Head of caudate nucleus (tissue), 42 donors: Measurements from ENCODE around the gene POU6F2.
"Not testable (repeated sequence)": the region's sequence is repeated elsewhere in the genome, so short reads cannot be mapped to it uniquely, and the experiment has no call there.

Experiments used
- DNase-seq, 42 donors: peaks; one replicate each; pipeline versions ENCODE4 v3.0.0 to v3.0.0-alpha.2; 2020 to 2021; ENCODE audit warnings: mixed read lengths in 7 of 42
- intact Hi-C: fragments of 100-400 bp; cut with DNase I; formaldehyde crosslinking; loops from one replicate; pipeline ENCODE4 v1.15.0; 2022

Gene POU6F2

GRCh38 chr7:38977685-38978084 is at the start of gene POU6F2:
Gene POU6F2 (plus strand): TSS chr7:38977909. CDS start chr7:38977954, 45 bp downstream.
- intact Hi-C loops, result no loop called here
- no peak for DNase-seq

GRCh38 chr7:38928506-38928905 is 49.2 kb upstream of the POU6F2 start:
- intact Hi-C loops, result no loop called here
- no peak for DNase-seq

- intact Hi-C loops, result loop anchor here (10.0 kb wide), 1 partner anchor 535 kb away; no protein-coding TSS in a partner anchor
- no peak for DNase-seq
Measured at GRCh38 chr7:38929460-38930171, 48.1 kb upstream of the POU6F2 start.

- intact Hi-C loops, result loop anchor here (10.0 kb wide), 1 partner anchor 532 kb away; no protein-coding TSS in a partner anchor
- peak; percentile 13 to 84 (median 59) for DNase-seq
Measured at GRCh38 chr7:38932509-38933168, 45.1 kb upstream of the POU6F2 start.

- intact Hi-C loops, result loop anchor here (10.0 kb wide), 1 partner anchor 531 kb away; no protein-coding TSS in a partner anchor
Measured at GRCh38 chr7:38934051-38934450, 43.7 kb upstream of the POU6F2 start.

GRCh38 chr7:38934536-38934935 is 43.2 kb upstream of the POU6F2 start:
- intact Hi-C loops, result loop anchor here (10.0 kb wide), 1 partner anchor 530 kb away; no protein-coding TSS in a partner anchor
- no peak for DNase-seq

More at GRCh38 chr7:38934051-38934450, 43.7 kb upstream of the POU6F2 start:
- DNase-seq, result no peak

GRCh38 chr7:38936641-38937040 is 41.1 kb upstream of the POU6F2 start:
- no peak for DNase-seq
- intact Hi-C loops, result loop anchor here (10.0 kb wide), 1 partner anchor 528 kb away; no protein-coding TSS in a partner anchor

- intact Hi-C loops, result loop anchor here (10.0 kb wide), 1 partner anchor 527 kb away; no protein-coding TSS in a partner anchor
- no peak for DNase-seq
Measured at GRCh38 chr7:38938001-38938485, 39.7 kb upstream of the POU6F2 start.

GRCh38 chr7:38938589-38938988 is 39.1 kb upstream of the POU6F2 start:
- DNase-seq, result no peak
- intact Hi-C loops, result loop anchor here (10.0 kb wide), 1 partner anchor 526 kb away; no protein-coding TSS in a partner anchor

GRCh38 chr7:38940774-38941173 is 36.9 kb upstream of the POU6F2 start:
- no peak for DNase-seq
- intact Hi-C loops, result no loop called here

- DNase-seq, result no peak
- intact Hi-C loops, result no loop called here
Measured at GRCh38 chr7:38942431-38943051, 35.2 kb upstream of the POU6F2 start.

GRCh38 chr7:38947541-38947940 is 30.2 kb upstream of the POU6F2 start:
- intact Hi-C loops, DNase-seq: not testable (repeated sequence)

GRCh38 chr7:38950309-38950708 is 27.4 kb upstream of the POU6F2 start:
- DNase-seq, result no peak
- intact Hi-C loops, result no loop called here

- no peak for DNase-seq
- intact Hi-C loops, result no loop called here
Measured at GRCh38 chr7:38951213-38951612, 26.5 kb upstream of the POU6F2 start.

GRCh38 chr7:38953227-38953626 is 24.5 kb upstream of the POU6F2 start:
- intact Hi-C loops, result no loop called here
- no peak for DNase-seq

GRCh38 chr7:38953971-38954370 is 23.7 kb upstream of the POU6F2 start:
- DNase-seq, result no peak
- intact Hi-C loops, result no loop called here

- intact Hi-C loops, result no loop called here
Measured at GRCh38 chr7:38955892-38956291, 21.8 kb upstream of the POU6F2 start.

GRCh38 chr7:38962028-38962427 is 15.7 kb upstream of the POU6F2 start:
- intact Hi-C loops, result no loop called here
- no peak for DNase-seq

More at GRCh38 chr7:38955892-38956291, 21.8 kb upstream of the POU6F2 start:
- no peak for DNase-seq

GRCh38 chr7:38964921-38965320 is 12.8 kb upstream of the POU6F2 start:
- no peak for DNase-seq
- intact Hi-C loops, result no loop called here

GRCh38 chr7:38973760-38974159 is 3.9 kb upstream of the POU6F2 start:
- DNase-seq, result no peak
- intact Hi-C loops, result no loop called here
